SH-SY5Y (cell line): ENCODE measurements around the gene DLEU7.

ENCODE experiments used
- GATA2 ChIP-seq: IDR thresholded peaks from 2 replicates; pipeline ENCODE4 v1.6.1; 2011; ENCODE audit warnings: mild to moderate bottlenecking, low read depth, low read length
- GATA3 ChIP-seq: IDR thresholded peaks from 2 replicates; pipeline ENCODE4 v1.6.1; 2011; ENCODE audit warnings: low read depth, mild to moderate bottlenecking, low read length, moderate library complexity

GRCh38 chr13:50850445-50850844, 7.0 kb upstream of the DLEU7 start:
- TF ChIP-seq GATA2 (no peak), GATA3 (no peak)
